Thymus (tissue), 11 donors: ENCODE measurements around the gene CFAP69. TPM values are rescaled to one million over a fixed set of nuclear protein-coding genes. Genes with fewer than 3 reads are reported as not detected.
"Not testable (repeated sequence)": the region's sequence is repeated elsewhere in the genome, so short reads cannot be mapped to it uniquely, and the experiment has no call there.

Source experiments
- DNase-seq, 9 donors: peaks; one replicate each; pipeline ENCODE4 v3.0.0-alpha.2; 2013; ENCODE audit warnings: low spot score in 9 of 9, low read depth in 6 of 9, missing footprints in 1 of 9
- H3K27ac ChIP-seq, 2 donors: one replicate each; pipeline ENCODE4 v1.5.1; 2013; ENCODE audit warnings: control low read depth in 1 of 2, low read depth in 1 of 2, low read length in 1 of 2, mild to moderate bottlenecking in 1 of 2, moderate library complexity in 1 of 2
- H3K27me3 ChIP-seq, 2 donors: one replicate each; pipeline ENCODE4 v1.5.1; 2013; ENCODE audit warnings: low read length in 1 of 2; ENCODE audit not compliant: control insufficient read depth in 2 of 2, insufficient read depth in 1 of 2
- H3K36me3 ChIP-seq, 2 donors: one replicate each; pipeline ENCODE4 v1.5.1; 2013; ENCODE audit warnings: low read length in 1 of 2, mild to moderate bottlenecking in 1 of 2, moderate library complexity in 1 of 2; ENCODE audit not compliant: control insufficient read depth in 2 of 2, insufficient read depth in 2 of 2
- H3K4me1 ChIP-seq, 2 donors: one replicate each; pipeline ENCODE4 v1.5.1; 2013; ENCODE audit warnings: low read length in 2 of 2; ENCODE audit not compliant: control insufficient read depth in 2 of 2, insufficient read depth in 2 of 2
- H3K4me3 ChIP-seq, 2 donors: one replicate each; pipeline ENCODE4 v1.5.1; 2013; ENCODE audit warnings: low read length in 2 of 2, control low read depth in 1 of 2, mild to moderate bottlenecking in 1 of 2
- H3K9me3 ChIP-seq, 2 donors: one replicate each; pipeline ENCODE4 v1.5.1; 2013; ENCODE audit warnings: low read length in 1 of 2, mild to moderate bottlenecking in 1 of 2; ENCODE audit not compliant: control insufficient read depth in 2 of 2, insufficient read depth in 1 of 2
- WGBS: extraction: QIAGEN DNeasy Blood & Tissue Kit; methylation state at CpG from one replicate; pipeline ENCODE4 v1.1.7; 2013; 5-methylcytosine and 5-hydroxymethylcytosine counted together
- polyA plus RNA-seq: library from polyadenylated mRNA; stranded (reverse); fragments of 200-250 nt; gene quantifications from one replicate; pipeline ENCODE4 v1.2.3, GENCODE V29; 2013
- total RNA-seq: library from RNA; stranded (reverse); fragments of 120-200 nt; gene quantifications from one replicate; pipeline ENCODE4 v1.2.4, GENCODE V29; 2013
- donor health status: healthy.

Gene CFAP69
- total and polyA plus RNA-seq, 2 donors, result 0.47 to 3.8 TPM

- Histone ChIP-seq H3K4me1 (no peaks in the 10 kb centered on the region), H3K4me3 (no peak overlapping the region), H3K36me3 (no peaks in the 10 kb centered on the region), H3K27ac (no peak overlapping the region), H3K9me3 (no peaks in the 10 kb centered on the region), H3K27me3 (no peaks in the 10 kb centered on the region)
- WGBS, result 73% methylated on average over 4 of the region's 4 CpGs
- no peak for DNase-seq
Measured at GRCh38 chr7:90313907-90314306, 68.9 kb downstream of the CFAP69 start.

- H3K4me1 ChIP-seq, result no peaks in the 10 kb centered on the region
Measured at GRCh38 chr7:90320014-90320413, 75.0 kb downstream of the CFAP69 start.

GRCh38 chr7:90320418-90320800 lies 75.4 kb downstream of the CFAP69 start:
- Histone ChIP-seq H3K9me3 (no peaks in the 10 kb centered on the region), H3K27ac (no peak overlapping the region), H3K27me3 (peaks cover 15 to 34% of the 10 kb centered on the region in 2 donors), H3K4me3 (no peak overlapping the region), H3K4me1 (no peaks in the 10 kb centered on the region), H3K36me3 (no peaks in the 10 kb centered on the region)
- 40% methylated on average over 7 of the region's 7 CpGs for WGBS
- DNase-seq, result no peak

More at GRCh38 chr7:90320014-90320413, 75.0 kb downstream of the CFAP69 start:
- Histone ChIP-seq H3K4me3 (no peak overlapping the region), H3K9me3 (no peaks in the 10 kb centered on the region), H3K27me3 (peaks cover 15 to 34% of the 10 kb centered on the region in 2 donors), H3K36me3 (no peaks in the 10 kb centered on the region), H3K27ac (no peak overlapping the region)
- DNase-seq, result no peak
- WGBS, result 87% methylated on average over 7 of the region's 7 CpGs

- Histone ChIP-seq H3K4me3 (no peak within 1 kb of the TSS), H3K27ac (no peak within 1 kb of the TSS), H3K4me1 (no peaks in the 10 kb centered on the region), H3K9me3 (no peaks in the 10 kb centered on the region), H3K27me3 (peaks cover 15 to 34% of the 10 kb centered on the region in 2 donors), H3K36me3 (no peaks in the 10 kb centered on the region)
- no peak for DNase-seq
- WGBS, result 4% methylated on average over 62 of the region's 62 CpGs
Measured at GRCh38 chr7:90320801-90321494, 76.0 kb downstream of the CFAP69 start, which contains the start of gene FAM237B. Gene FAM237B, minus strand, starts transcription at chr7:90321304. Its CDS starts 1,556 bp downstream, at chr7:90319748.

- no peaks in the 10 kb centered on the region for H3K36me3 ChIP-seq
- no peaks in the 10 kb centered on the region for H3K4me1 ChIP-seq
- H3K9me3 ChIP-seq, result no peaks in the 10 kb centered on the region
- H3K27me3 ChIP-seq, result peaks cover 15 to 34% of the 10 kb centered on the region in 2 donors
- no peak overlapping the region for H3K27ac ChIP-seq
- H3K4me3 ChIP-seq, result no peak overlapping the region
- DNase-seq, result no peak
Measured at GRCh38 chr7:90322837-90323236, 77.9 kb downstream of the CFAP69 start.

- H3K27ac ChIP-seq, result no peak overlapping the region
- H3K9me3 ChIP-seq, result no peaks in the 10 kb centered on the region
- H3K27me3 ChIP-seq, result peaks cover 4 to 12% of the 10 kb centered on the region in 2 donors
- no peak overlapping the region for H3K4me3 ChIP-seq
- no peaks in the 10 kb centered on the region for H3K4me1 ChIP-seq
- WGBS, result 35% methylated on average over 1 of the region's 1 CpG
- DNase-seq, result no peak
- H3K36me3 ChIP-seq, result no peaks in the 10 kb centered on the region
Measured at GRCh38 chr7:90326500-90326899, 81.5 kb downstream of the CFAP69 start.

GRCh38 chr7:90334193-90334843 lies 89.3 kb downstream of the CFAP69 start:
- no peak for DNase-seq
- no peak overlapping the region for H3K4me3 ChIP-seq
- no peak overlapping the region for H3K27ac ChIP-seq
- 97% methylated on average over 48 of the region's 48 CpGs for whole genome bisulfite sequencing
- no peaks in the 10 kb centered on the region for H3K27me3 ChIP-seq
- H3K9me3 ChIP-seq, result no peaks in the 10 kb centered on the region
- H3K4me1 ChIP-seq, result no peaks in the 10 kb centered on the region
- H3K36me3 ChIP-seq, result no peaks in the 10 kb centered on the region

- H3K27me3 ChIP-seq, H3K9me3 ChIP-seq, H3K36me3 ChIP-seq, H3K4me1 ChIP-seq, H3K4me3 ChIP-seq, DNase-seq, H3K27ac ChIP-seq: not testable (repeated sequence)
- WGBS, result 82% methylated on average over 2 of the region's 2 CpGs
Measured at GRCh38 chr7:90334926-90335325, 90.0 kb downstream of the CFAP69 start.

GRCh38 chr7:90337106-90337505 lies 92.1 kb downstream of the CFAP69 start:
- Histone ChIP-seq H3K9me3 (no peaks in the 10 kb centered on the region), H3K27me3 (no peaks in the 10 kb centered on the region), H3K27ac (no peak overlapping the region), H3K36me3 (no peaks in the 10 kb centered on the region), H3K4me3 (no peak overlapping the region), H3K4me1 (no peaks in the 10 kb centered on the region)
- DNase-seq, result no peak
